ENCODE results near the gene OR56B1.

- TF ChIP-seq, protein P1, sequence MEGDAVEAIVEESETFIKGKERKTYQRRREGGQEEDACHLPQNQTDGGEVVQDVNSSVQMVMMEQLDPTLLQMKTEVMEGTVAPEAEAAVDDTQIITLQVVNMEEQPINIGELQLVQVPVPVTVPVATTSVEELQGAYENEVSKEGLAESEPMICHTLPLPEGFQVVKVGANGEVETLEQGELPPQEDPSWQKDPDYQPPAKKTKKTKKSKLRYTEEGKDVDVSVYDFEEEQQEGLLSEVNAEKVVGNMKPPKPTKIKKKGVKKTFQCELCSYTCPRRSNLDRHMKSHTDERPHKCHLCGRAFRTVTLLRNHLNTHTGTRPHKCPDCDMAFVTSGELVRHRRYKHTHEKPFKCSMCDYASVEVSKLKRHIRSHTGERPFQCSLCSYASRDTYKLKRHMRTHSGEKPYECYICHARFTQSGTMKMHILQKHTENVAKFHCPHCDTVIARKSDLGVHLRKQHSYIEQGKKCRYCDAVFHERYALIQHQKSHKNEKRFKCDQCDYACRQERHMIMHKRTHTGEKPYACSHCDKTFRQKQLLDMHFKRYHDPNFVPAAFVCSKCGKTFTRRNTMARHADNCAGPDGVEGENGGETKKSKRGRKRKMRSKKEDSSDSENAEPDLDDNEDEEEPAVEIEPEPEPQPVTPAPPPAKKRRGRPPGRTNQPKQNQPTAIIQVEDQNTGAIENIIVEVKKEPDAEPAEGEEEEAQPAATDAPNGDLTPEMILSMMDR (IDR thresholded peaks at IDR 0.05), result no peak
- no peak for TF ChIP-seq POLR2A (IDR thresholded peaks at IDR 0.05)
Observed at GRCh38 chr11:5701055-5701577, 35.1 kb upstream of the OR56B1 start.
